Esophagus muscularis mucosa (tissue), 4 donors: ENCODE results near the gene CACNB4.

ENCODE experiments used
- CTCF ChIP-seq, 3 experiments: fragments of 200-600 bp in 2 of 3; fragments of 450-650 bp in 1 of 3; sonication (generic) in 2 of 3; IDR thresholded peaks; one replicate each; pipeline ENCODE4 v1.5.1; 2017 to 2019; ENCODE audit warnings: antibody characterized with exemption in 3 of 3, mild to moderate bottlenecking in 2 of 3, moderate library complexity in 1 of 3
- EP300 ChIP-seq: sonication (generic); formaldehyde crosslinking; IDR thresholded peaks from one replicate; pipeline ENCODE4 v1.6.1; 2017; ENCODE audit warnings: antibody characterized with exemption
- POLR2A ChIP-seq: fragments of 450-650 bp; IDR thresholded peaks from one replicate; pipeline ENCODE4 v1.6.1; 2017; ENCODE audit warnings: antibody characterized with exemption, moderate library complexity, mild to moderate bottlenecking, low read depth
- POLR2AphosphoS5 ChIP-seq, 2 donors: sonication (generic); formaldehyde crosslinking; IDR thresholded peaks; one replicate each; pipeline ENCODE4 v1.6.1; 2017; ENCODE audit warnings: antibody characterized with exemption in 2 of 2

GRCh38 chr2:151849413-151850010 lies 249.3 kb downstream of the CACNB4 start:
- no peak for TF ChIP-seq CTCF (IDR thresholded peaks at IDR 0.05)
- TF ChIP-seq POLR2A: no peak
- no peak for TF ChIP-seq EP300
- no peak for TF ChIP-seq POLR2AphosphoS5 (IDR thresholded peaks at IDR 0.05)
